Right kidney (tissue), 1 donor: ENCODE data around the gene PHB1.
"Not testable (repeated sequence)": the region's sequence is repeated elsewhere in the genome, so short reads cannot be mapped to it uniquely, and the experiment has no call there.

Experiments
- DNase-seq: peaks from one replicate; pipeline ENCODE4 v3.0.0-alpha.2; 2016

Gene PHB1

DNA sequence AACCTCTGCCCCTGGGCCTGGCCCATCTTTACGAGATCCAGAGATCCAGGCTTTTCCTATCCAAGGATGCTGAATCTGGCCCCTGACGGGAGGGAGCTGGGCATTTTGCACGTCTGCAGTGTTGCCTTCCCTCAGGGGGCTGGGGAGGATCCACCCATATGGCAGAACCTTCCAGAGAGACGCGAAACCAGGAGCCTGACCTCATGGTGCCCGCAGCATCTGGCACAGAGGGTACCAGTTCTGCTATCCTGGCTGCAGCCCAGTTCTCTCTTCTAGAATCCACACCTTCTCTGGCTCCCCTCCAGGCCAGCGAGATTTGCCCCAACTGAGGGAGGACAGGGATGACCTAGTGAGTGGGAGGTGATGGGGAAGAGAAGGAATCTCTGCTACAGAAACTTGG, 32.1 kb downstream of the PHB1 start:
- DNase-seq: no peak

DNA sequence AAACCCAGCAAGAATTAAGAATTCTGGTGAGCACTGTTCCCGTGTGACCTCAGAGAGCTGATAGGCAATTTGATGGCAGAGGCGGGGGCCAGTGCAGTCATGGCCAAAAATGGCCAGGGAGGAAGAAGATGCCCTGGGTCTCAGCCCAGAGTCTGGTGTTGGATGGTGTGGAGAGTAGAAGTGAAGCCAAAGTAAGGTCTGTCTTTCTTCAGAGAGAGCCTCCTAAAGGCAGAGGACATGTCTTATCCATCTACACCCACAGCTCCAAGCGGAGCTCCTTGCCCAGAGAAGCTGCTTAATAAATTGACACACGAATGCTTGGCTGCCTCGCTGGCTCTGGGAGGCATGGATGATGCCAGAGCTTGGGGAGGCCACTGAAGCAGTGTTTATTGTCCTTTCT, 32.9 kb downstream of the PHB1 start:
- DNase-seq: no peak

DNA sequence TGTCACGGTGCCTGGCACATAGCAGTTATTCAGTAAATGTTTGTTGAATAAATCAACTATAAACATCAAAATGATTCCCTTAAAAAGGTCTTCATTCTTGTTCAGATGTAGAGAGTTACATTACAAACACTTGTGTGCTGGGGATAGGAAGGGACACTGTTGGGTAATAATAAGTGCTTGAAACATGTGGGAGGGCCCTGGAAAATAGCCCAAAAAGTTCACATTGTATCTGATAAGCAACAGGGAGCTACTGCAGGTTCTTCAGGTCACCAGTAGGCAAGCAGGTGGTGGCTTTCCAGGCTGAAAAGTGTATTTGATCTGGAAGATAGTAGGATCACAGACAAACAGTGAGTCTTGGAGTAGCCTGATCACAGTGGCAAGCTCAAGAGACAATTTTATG, 33.6 kb downstream of the PHB1 start:
- DNase-seq: no peak

DNA sequence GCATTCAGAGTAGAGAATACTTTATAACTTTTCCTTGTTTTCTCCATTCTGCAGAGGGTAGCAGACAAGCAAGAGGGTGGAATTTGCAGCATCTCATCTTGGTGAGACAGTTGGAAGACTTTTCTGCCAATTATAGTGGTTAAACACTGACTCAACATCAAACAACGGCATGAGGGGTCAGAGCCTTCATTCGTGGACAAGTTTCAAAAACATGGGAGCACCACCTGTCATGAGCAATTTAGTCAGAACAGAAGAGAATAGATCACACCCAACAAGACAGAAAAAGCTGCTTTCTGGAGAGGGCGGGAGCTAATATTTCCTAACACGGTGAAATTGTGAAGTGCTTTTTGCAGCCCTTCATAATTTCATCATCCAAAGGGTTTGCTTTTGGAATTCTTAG, 34.8 kb downstream of the PHB1 start:
- no peak for DNase-seq

DNA sequence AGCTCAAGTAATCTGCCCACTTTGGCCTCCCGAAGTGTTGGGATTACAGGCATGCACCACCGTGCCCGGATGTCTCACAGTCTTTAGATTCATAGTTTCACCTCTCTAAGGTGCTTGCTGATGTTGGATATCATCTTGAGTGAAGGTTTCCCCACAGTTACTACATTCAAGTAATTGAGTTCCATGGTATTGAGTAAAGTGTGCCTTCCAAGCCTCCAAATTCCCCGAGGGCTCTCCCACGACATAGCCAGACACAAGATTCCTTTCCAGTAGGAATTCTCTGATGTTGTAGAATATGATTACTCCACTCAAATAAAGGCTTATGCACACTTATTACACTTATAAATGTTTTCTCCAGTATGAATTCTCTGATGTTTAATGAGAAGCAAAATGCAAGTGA, 36.4 kb downstream of the PHB1 start:
- no peak for DNase-seq

DNA sequence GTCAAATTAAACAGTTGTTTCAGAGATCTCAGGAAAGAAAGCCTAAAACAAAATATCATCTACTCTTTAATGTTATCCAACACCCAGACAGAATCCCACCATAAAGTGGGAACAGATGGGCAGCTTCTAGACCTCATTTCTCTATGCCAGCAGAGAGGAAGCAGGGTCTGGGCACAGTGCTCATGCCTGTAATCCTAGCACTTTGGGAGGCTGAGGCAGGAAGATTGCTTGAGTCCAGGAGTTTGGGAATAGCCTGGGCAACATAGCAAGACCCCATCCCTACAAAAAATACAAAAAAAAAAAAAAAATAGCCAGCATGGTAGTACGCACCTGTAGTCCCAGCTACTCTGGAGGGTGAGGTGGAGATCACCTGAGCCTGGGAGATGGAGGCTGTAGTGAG, 39.1 kb downstream of the PHB1 start:
- no peak for DNase-seq

DNA sequence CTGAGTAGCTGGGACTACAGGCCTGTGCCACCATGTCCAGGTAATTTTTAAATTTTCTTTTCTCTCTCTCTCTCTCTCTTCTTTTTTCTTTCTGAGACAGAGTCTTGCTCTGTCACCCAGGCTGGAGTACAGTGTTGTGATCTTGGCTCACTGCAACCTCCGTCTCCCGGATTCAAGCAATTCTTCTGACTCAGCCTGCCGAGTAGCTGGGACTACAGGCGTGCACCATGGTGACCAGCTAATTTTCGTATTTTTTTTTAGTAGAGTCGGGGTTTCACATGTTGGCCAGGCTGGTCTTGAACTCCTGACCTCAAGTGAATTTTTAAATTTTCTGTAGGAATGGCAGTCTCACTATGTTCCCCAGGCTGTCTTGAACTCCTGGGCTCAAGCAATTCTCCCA, 41.6 kb downstream of the PHB1 start:
- no peak for DNase-seq

DNA sequence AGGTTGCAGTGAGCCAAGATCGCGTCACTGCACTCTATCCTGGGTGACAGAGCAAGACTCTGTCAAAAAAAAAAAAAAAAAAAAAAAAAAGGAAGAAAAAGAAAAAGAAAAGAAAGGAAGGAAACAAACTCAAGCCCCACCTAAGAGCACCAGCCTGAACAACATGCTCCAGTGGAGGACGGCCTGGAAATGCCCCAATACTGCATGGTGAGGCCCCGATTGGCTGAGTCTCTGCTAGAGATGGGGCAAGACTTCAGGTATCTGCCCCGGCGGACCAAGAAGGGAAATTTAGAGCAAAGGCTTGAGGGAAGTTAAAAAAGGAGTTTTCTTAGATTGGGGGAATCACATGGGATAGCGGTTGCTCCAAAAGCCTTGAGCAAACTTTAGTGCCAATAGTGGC, 42.3 kb downstream of the PHB1 start:
- no peak for DNase-seq

DNA sequence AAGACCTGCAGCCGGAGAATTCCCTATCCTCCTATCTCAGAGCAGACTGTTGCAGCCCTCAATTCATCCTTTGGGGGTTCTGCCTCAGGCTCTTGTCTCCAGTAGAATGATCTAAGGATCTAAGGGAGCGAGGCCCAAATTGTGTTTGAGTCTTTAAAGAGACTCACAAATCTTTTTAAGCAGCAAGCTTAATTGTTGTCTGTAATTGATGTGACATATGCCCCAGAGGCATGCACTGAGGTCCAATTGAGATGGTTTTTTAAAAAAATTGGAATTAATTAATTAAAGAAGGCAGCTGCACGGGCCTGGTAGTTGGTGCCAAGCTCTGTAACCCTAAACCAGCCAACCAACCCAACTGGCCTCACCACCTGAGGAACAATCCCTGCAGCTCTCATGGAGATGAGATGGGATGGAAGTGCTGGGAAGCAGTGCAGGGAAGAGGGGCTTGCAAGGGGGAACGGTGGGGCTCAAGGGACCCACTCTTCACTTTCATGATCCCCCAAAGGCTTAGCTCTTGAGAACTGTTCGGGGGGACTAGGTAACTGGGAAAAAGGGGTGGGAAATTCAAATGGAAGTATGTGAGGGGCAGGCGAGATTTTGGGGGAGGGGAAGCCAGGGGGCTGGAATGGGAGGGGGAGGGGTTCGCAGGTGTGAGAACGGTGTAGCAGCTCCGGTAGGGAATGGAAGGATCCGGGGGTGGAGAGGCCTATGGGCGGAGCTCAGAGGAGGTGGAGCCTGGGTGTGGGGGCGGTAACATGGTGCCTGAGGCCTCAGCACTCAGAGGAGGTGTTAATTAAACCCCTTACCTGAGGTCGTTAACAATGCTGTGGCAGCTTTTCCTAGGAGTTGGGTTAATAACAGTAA, 43.5 kb downstream of the PHB1 start:
- DNase-seq: no peak

DNA sequence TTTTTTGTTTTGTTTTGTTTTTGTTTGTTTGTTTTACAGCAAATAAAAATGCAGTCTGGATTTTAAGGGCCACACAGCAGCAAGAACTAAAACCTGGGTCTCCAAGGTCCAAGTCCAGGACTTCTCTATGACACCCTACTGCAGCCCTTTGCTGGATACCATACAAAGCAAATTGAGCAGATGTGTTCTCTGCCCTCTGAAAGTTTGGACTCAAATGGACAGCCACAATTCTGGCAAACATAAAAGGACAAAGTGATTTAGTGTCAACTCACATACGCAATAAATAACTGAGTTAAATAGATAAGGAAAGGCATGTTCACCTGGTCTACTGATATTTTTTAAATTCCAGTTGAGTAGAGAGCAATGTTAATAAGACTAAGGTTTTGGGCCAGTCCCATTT, 44.9 kb downstream of the PHB1 start:
- DNase-seq: no peak

DNA sequence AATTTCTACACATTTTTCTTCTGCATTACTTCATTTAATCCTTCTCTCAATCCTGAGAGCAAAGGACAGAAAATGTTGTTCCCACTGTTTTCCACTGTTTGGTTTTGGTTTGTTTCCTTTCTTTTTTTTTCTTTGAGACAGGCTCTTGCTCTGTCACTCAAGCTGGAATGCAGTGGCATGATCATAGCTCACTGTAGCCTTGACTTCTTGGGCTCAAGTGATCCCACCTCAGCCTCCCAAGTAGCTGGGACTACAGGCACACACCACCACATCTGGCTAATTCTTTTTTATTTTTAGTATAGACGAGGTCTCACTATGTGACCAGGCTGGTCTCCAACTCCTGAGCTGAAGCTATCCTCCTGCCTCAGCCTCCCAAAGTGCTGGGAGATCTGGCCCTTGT, 45.6 kb downstream of the PHB1 start:
- DNase-seq: no peak

DNA sequence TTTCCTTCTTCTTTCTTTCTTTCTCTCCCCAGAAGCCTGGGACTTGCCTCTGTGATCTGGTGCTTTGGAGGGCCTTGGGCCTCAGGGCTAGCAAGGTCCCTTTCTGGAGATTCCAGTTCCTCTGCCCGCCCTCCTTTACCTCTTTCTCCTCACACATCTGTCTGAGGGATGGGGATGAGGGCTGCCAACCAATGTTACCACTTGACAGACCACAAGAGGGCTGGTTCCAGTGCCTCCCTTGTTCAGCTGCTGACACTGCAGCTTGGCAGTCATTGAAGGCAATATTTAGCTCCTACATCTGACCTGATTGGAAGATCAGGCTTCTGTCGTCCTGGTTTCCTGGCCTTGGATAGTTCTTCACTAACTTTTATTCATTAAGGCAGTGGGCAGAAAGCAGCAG, 49.0 kb downstream of the PHB1 start:
- no peak for DNase-seq

DNA sequence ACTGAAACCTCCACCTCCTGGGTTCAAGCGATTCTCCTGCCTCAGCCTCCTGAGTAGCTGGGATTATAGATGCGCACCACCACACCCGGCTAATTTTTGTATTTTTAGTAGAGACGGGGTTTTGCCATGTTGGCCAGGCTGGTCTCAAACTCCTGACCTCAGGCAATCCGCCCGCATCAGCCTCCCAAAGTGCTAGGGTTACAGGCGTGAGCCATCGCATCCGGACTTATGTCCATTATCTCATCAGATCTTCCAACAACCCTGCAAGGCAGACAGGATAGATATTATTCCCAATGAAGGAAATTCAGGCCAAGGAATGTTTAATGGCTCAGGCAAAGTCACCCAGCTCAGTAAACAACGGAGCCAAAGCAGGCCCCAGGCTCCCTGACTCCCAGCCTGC, 49.6 kb downstream of the PHB1 start:
- not testable (repeated sequence) for DNase-seq

DNA sequence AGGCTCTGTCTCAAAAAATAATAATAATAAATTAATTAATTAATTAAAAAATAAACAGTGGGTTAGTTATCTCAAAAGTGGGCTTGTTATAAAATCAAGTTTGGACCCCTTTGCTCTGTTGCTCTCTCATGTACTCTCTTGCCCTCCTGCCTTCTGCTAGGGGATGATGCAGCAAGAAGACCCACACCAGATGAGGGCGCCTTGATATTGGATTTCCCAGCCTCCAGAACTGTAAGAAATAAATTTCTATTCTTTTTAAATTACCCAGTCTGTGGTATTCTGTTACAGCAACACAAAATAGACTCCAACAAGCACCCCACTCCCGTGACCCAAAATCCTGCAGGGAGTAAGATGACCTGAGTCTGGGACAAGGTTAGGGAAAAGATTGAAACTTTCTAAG, 50.6 kb downstream of the PHB1 start:
- no peak for DNase-seq

DNA sequence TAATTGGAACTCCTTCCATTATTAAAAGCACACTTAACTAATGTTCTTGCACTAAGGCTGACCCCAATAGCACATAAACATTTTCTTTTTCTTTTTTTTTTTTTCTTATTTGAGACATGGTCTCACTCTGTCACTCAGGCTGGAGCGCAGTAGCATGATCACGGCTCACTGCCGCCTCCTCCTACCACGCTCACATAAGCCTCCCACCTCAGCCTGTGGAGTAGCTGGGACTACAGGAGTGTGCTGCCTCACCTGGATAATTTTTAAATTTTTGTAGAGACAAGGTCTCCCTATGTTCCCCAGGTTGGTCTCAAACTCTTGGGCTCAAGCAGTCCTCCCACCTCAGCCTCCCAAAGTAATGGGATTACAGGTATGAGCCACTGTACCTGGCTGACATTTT, 51.4 kb downstream of the PHB1 start:
- DNase-seq: no peak

DNA sequence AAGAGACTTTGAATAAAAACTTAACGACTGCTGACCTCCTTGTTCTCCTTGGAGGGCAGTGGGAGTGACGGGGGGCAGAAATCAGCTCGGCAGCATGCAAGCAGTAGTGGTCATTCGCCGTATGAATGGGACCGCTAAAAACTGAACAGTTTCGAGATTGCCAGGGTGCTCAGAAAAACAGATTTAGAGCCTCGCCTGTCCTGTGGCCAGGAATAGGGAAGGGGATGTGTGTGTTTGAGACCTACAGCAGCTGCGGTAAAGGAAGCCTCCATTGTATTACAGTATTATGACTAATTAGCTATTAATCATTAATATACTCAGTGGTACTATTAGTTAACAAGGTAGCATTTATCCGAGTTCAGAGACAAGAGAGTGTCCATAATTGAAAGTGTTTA, 52.0 kb downstream of the PHB1 start:
- no peak for DNase-seq

DNA sequence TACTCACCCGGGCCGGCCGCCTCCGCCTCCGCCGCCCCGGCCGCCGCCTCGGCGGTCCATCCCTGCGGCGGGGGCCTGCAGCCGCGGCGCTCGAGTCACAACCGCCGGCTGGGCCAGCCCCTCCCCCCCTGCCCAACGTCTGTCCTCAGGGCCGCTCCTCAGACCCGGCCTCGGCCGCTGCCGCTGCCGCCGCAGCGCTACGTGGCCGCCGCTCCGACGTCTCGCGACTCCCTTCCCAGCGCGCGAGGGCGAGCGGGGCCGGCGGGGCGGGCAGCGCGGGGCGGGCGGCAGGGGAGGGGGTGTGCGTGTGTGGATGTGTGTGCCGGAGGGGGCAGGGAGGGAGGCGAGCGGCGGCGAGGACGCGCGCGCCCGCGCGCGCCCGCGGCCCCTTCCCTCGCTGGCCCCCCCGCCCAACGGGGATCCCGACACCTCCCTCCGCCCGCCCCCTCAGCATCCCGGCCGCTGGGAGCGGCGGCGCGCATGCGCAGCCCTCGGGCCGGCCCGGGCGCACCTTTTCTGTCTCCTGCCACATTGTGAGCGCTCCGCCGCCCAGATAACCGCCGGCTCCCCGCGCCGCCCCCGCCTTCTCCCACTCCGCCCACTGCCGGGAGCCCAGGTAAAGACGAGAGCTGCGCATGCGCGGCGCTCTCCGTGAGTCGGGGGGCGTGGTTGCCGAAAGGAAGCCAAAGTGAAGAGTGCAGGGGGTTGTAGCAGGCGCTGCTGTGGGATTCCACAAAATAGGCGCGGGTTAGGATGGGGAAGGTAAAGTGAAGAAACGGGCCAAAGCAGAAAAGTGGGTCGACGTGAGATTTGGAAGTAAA, 52.6 kb downstream of the PHB1 start, which contains the start of gene ZNF652:
Gene ZNF652, minus strand, starts transcription at position 349 of the 821 bp plus-strand sequence. CDS start 44,525 bp downstream, outside the sequence.
- peak; percentile 94 for DNase-seq

DNA sequence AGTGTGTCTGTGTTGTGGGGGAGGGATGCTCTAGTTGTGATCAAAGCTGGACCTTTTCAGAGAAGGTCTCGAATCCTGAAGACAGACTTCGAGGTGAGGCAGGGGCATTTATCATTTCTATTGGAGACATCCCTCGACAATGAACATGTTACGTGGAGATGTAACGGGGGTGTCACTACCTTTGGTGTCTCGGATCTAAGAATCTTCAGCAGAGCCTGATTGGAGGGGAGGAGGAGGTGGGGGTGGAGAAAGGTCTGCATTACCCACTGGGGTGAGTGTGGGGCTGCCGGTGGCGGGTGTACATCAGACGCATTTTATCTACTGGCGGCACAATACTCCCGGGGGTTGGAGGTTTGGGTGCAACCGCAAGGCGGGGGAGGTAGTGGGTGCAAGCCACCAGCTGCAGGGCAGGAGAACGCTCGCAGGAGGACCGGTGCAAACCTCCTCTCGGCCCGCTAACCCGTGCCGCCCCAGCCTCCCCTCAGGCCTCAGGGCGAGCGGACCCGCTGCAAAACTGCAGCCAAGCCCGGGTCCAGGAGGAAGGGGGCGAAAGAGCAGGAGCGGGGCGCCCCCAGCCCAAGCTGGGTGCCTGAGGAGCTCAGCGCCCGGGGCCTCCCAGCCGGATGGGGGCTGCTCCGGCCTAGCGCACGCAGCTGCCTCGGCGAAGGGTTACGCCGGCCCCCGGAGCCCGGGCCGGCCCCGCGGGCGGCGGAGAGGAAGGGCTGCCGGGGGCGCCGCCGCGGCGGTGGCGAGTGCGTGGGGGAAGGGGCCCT, 53.4 kb downstream of the PHB1 start:
- DNase-seq: peak; percentile 82

DNA sequence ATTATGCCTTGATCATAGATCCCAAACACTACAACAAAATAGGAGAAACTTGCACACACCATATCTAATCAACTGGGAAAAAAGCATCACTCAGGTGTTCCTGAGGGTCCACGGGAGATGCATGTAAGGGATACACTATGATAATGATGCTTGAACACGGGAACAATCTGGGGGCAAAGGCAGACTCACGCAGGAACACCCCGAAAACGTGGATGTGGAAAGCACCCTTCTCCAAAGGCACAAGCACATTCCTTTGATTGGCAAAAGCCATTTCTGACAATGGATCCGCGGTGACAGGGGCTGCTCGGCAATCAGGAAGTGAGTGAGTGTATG, 53.9 kb downstream of the PHB1 start:
- DNase-seq: no peak

DNA sequence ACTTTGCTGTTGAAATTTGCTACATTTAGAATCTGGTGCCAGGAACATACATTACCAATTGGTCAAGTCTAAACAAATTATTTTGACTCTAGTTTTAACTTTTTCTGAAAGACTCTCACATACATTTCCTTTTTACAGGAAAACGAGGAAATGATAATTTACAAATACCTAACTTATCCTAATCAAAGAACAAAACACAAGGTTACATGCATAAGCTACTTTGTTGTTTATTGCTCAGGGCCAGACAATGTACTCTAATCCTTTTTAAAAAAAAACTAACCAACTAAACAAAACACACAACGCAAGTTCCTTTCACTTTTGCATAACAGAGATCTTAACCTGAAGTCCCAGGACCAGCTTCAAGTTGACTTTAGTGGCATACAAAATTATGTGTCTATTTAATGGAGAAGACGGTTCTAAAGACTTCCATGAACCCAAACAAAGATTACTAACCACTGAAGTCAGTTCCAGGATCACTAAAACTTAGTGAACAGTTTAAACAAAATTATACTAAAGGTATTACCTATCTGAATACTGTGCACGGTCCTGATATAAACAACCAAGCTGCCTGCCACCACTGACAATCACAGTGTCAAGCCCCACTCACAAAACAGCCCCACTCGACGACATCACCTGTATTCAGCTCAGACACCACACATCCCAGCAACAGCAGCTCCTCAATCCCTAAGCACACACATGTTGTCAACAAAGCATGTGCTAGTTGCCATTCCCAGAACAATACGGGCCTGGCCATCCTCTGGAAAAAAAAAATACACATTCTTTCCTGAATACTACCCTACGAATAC, 54.5 kb downstream of the PHB1 start:
- no peak for DNase-seq

DNA sequence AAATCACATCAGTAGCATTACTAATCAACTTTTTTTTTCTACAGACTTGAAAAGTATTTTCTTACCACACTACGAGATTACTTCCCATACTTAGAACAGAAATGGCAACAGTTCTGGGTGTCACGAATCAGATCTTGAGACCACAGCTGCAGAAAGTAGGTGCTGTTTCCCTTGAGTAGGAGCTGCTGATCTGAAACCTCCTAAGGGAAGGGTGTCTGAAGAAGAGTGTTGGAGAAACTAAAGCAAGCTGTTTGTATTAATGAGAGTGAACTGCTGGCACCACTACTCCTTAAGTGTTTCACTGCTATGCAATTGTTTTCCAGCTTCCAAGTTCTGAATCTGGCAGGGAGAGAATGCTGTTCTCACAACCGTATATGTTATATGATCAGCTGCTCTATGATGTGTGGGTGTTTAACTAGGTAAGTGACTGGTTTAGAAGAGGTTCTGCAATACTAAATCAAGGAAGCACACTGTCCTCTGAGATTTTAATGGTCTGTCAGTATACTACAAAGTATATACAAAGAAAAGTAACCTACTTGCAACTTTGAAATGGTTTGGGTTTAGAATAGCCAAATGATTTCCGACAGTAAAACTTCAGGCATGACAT, 55.9 kb downstream of the PHB1 start:
- no peak for DNase-seq

DNA sequence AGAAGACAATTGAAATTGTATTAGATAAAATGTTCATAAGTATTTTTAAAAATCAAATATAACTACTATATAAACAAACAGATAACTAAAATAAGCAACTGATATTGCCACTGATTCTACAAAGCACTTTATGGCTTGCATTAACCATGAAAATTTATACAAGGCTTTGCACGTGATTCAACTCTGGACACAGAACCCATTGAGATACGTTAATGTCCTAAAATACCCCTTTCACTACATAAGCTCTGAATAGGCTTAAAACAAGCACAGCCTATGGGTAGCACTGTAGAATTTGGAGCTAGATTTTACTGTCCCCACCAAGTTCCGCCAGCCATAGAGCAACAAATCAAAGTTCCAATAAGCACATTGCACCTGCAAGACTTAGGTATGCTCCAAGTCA, 57.2 kb downstream of the PHB1 start:
- no peak for DNase-seq
